ENCODE results near the gene GOLGA6L9.
"Not testable (repeated sequence)": the region's sequence is repeated elsewhere in the genome, so short reads cannot be mapped to it uniquely, and the experiment has no call there.

Gene GOLGA6L9, protein sequence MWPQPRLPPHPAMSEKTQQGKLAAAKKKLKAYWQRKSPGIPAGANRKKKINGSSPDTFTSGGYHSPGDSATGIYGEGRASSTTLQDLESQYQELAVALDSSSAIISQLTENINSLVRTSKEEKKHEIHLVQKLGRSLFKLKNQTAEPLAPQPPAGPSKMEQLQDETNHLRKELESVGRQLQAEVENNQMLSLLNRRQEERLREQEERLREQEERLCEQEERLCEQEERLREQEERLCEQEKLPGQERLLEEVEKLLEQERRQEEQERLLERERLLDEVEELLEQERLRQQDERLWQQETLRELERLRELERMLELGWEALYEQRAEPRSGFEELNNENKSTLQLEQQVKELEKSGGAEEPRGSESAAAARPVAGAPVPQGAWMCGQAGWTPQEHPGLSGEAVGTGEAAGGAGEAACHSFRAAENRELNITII

GRCh38 chr15:82429693-82430092, at the start of gene GOLGA6L9:
Gene GOLGA6L9 (plus strand): TSS chr15:82429816. CDS start chr15:82430080, 264 bp downstream.
- not testable (repeated sequence) for DNase-seq (ENCODE audit: low read depth in 2 of 2)

DNA sequence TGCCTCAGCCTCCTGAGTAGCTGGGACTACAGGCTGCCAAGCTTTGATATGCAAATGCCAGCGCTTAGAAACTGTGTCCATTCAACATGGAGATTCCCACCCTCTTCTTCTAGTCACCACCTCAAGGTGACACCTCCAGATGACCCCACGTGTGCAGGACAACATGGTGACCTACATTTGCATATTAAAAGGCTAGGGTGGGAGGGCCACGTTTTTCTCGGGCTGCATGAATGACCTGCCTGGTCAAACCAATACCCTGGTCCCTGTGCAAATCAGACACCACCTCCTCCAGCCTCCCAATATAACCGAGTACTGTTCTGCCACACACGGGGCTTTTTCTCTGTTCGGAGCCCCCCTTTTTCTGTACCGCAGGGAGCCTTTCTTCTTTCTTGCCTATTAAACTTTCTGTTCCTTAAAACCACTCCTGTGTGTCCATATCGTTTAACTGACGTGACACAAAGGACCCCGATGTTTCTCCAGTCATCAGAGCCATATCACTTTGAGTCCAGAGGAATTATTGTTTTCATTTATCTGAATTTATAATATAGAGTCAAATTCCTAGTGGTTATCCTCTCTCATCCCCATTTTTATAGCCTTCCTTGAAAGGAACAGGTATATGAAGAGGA, 48.2 kb upstream of the GOLGA6L9 start:
- DNase-seq (ENCODE audit: low read depth in 2 of 2): not testable (repeated sequence)

GRCh38 chr15:82387209-82387608, 42.4 kb upstream of the GOLGA6L9 start:
- DNase-seq (ENCODE audit: low read depth in 2 of 2): not testable (repeated sequence)

GRCh38 chr15:82390152-82390551, 39.5 kb upstream of the GOLGA6L9 start:
- DNase-seq (ENCODE audit: low read depth in 2 of 2): not testable (repeated sequence)

- DNase-seq (ENCODE audit: low read depth in 2 of 2): not testable (repeated sequence)
Measured at GRCh38 chr15:82392077-82392476, 37.5 kb upstream of the GOLGA6L9 start.

DNA sequence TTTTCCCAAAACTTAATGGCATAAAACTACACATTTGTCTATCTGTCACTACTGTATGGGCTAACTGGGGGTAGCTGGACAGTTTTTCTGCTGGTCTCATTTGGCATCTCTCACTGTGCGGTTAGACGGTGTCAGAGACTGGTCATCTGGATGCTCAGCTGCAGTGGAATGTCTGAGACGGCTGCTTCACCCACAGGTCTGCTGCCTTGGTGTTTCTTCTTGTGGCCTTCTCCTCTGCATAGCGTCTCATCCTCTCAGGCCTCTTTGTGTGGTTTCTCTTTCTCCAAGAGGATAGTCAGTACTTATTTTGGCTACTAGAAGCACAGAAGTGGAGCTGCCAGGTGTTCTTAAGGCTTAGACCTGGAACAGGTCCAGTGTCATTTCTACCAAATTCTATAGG, 35.9 kb upstream of the GOLGA6L9 start:
- no peak for DNase-seq (ENCODE audit: low read depth in 2 of 2)

DNA sequence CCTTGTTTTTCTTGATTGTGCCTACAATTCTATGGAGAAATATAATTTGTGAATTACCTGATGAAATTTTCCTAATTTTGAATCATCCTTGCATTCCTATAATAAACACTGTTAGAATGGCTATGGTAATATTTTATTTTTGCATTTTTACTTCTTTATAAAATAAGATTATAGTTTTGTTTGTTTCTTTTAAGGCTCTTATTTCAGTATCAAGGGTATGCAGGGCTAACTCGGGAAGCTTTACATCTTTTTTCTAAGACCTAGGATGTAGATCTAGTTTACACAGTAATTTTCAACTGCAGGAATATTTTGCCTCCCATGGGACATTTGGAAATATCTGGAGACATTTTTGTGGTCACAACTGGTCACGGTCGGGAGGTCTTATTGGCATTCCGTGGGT, 33.8 kb upstream of the GOLGA6L9 start:
- not testable (repeated sequence) for DNase-seq (ENCODE audit: low read depth in 2 of 2)

GRCh38 chr15:82397817-82398216, 31.8 kb upstream of the GOLGA6L9 start:
- DNase-seq (ENCODE audit: low read depth in 2 of 2): no peak

DNA sequence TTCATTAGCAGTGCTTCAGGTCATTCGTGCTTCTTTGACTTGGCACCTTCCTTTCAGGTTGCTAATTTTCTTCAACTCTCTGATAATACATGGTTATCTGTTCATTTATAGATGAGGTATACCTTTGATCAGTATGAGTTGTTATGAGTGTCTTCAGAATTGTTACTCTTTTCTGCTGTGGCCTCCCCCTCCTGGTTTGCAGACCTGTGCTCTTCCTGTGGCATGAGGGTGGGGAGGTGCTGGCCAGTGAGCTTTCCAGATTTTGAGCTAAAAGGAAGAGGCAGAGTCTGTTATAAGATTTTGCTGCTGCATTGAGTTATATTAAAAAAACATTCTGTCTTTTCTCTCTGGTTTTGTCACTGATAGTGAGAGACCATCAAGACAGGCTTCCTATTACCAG, 30.8 kb upstream of the GOLGA6L9 start:
- DNase-seq (ENCODE audit: low read depth in 2 of 2): no peak

DNA sequence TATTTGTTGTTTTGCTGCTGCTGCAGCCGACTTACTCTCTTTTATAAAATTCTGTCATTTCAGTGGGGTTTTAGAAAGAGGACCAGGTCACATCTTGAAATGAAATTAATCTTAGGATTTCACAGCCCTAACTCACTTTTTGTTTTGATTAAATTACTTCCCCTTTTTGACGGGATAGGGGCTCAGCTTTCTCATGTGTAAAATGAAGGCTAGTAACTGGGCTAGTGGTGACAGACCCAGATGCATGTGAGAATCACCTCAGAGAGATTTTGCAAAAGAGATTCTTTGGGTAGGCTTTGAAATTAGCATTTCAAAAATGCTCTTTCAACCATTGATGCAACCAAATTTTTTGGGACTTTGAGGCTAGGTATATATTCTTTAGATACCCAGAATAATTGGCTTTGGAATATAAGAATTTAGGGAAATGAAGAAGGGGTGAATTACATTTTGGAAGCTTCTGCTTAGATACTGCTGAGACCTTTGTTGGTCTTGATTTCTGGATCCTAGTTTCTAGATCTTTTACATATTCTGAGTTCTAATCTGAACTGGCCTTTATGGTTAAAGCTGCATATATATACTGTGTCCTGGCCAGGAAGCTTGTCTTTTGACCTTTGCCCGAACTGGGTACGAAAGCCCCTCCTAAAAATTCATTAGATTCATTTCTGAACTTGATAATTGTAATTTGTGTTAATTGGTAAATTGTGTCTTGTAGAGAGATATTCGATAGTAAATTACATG, 30.1 kb upstream of the GOLGA6L9 start:
- not testable (repeated sequence) for DNase-seq (ENCODE audit: low read depth in 2 of 2)

DNA sequence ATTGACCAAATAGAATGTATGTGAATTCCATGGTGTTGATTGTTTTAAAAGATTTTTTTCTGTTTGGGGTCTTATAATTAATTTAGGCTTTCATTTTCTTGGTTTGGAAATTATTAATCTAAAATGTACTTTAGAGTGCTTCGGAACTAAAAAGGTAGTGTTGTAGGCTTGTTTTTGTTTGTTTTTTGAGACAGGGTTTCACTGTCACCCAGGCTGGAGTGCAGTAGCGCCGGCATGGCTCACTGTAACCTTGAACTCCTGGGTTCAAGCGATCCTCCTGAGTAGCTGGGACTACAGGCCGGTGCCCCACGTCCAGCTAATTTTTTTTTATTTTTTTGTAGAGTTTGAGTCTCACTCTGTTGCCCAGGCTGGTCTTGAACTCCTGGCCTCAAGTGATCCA, 27.7 kb upstream of the GOLGA6L9 start:
- not testable (repeated sequence) for DNase-seq (ENCODE audit: low read depth in 2 of 2)

- not testable (repeated sequence) for DNase-seq (ENCODE audit: low read depth in 2 of 2)
Measured at GRCh38 chr15:82402341-82402740, 27.3 kb upstream of the GOLGA6L9 start.

DNA sequence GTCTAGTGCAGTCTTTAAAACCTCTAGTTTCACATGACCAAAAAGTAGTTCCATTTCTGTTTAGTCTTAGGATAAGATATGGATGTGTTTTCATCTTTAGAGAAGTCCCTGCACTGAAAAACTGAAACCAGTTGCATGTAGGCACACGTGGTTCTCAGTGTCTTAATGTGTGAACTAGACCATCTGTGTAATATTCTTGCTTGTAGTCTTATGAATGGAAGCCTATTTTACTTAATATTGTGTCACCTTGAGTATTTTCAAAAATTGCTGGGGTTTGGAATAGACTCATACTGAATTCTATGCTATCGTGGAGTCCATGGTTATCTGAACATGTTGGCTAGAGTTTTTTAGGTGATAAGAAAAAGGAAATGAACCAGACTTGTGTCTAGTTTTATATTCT, 23.4 kb upstream of the GOLGA6L9 start:
- DNase-seq (ENCODE audit: low read depth in 2 of 2): not testable (repeated sequence)

- DNase-seq (ENCODE audit: low read depth in 2 of 2): not testable (repeated sequence)
Measured at GRCh38 chr15:82410306-82410705, 19.3 kb upstream of the GOLGA6L9 start.

DNA sequence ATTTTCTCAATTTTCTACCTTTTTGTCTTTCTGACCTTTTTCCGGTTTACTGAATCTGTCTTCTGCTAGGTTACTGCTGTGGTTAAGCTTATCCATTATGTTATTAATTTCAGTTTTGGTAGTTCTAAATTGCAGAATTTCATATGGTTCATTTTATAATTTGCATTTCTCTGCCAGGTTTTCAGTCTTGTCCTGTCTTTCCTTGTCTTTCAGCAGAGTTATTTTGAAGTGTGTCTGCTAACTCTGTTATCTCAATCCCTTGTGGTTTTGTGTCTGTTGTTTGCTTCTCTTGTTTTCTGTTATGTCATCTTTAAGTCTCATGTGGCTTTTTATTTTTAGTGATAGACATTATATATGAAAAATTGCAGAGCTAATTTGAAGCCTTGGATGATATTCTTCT, 18.0 kb upstream of the GOLGA6L9 start:
- not testable (repeated sequence) for DNase-seq (ENCODE audit: low read depth in 2 of 2)

DNA sequence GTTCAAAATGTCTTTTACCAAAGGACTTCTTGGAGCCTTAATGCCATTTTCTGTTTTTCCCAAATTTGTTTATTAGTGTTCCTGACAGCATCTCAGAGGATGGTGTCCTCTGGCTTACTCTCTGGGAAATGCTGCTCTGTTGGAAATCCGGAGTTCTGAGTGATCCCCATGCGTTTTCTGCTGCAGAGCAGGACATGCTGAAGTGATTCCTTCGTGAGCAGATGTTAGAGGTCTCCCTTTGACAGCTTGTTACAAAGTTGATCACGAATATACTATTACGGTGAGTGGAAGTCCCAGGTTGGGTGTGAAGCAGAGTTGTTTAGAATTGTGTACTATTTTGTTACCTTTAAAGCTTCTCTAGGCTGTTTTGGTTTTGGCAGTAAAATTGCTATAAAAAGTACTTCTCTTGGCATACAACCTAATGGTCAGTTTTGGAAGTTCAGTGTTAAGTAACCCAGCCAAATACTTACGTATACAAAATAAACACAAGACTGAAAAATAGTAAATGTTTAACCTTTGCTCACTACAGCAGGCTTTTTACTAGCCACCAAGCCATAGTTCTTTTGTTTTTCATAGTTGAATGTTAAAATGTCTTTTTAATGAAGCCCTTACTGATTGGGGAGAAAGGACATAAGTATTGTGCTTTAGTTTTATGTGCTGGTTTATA, 15.0 kb upstream of the GOLGA6L9 start:
- not testable (repeated sequence) for DNase-seq (ENCODE audit: low read depth in 2 of 2)

DNA sequence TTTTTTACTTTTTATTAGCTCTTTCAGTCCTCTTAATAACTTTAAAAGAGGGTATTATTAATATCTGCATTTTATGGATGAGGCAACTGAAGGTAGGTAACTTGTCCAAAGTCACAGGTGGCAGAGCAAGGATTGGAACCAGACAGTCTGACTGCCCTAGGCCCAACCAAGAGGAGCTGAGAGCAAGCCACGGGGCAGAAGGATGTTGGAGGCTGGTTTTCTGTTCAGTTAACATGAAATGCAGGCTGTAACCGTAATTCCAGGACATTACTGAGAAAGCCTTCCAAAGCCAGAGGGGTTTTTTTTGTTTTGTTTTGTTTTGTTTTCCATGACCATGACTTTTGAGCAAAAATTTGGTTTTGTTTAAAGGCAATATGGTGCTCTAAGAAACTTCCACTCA, 9.1 kb upstream of the GOLGA6L9 start:
- DNase-seq (ENCODE audit: low read depth in 2 of 2): not testable (repeated sequence)

DNA sequence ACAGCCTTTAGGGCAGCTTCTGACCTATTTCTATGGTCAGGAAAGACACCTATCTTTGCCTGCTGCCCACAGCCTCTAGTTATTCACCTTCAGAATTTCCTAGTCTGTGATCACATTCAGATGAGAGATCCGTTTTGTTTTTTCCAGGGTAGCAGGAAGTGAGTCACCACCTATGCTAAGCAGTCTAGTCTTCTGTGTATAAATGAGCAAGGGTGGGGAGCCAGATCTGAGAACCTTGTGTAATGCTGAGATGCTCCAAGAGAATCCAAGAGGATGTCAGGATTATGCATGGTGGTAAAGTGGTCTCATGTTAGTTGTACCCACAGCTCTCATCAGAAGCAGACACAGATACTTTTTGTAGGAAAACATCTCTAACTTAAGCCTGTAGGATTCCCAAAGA, 8.7 kb upstream of the GOLGA6L9 start:
- not testable (repeated sequence) for DNase-seq (ENCODE audit: low read depth in 2 of 2)

GRCh38 chr15:82427117-82427516, 2.5 kb upstream of the GOLGA6L9 start:
- DNase-seq (ENCODE audit: low read depth in 2 of 2): not testable (repeated sequence)

DNA sequence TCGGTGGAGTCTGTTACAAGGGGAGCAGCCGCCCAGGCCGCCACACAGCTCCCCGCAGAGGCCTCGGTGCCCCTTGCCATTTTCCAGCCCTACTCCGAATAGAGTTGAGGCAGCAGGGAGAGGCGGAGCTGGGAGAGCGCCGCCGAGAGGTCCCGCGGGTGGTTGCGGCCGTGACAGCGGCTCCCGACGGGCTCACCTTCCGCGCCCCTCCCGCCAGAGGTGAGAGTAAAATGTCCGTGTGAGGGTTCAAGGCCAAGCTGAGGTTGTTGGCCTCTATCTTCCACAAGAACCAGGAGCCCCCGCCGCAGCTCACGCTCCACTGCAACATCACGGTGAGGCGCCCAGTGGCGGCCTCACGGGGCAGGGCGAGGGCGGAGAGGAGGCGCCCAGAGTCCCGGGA, 15.8 kb downstream of the GOLGA6L9 start:
- not testable (repeated sequence) for DNase-seq (ENCODE audit: low read depth in 2 of 2)

GRCh38 chr15:82457336-82457735, 27.7 kb downstream of the GOLGA6L9 start:
- DNase-seq (ENCODE audit: low read depth in 2 of 2): not testable (repeated sequence)

DNA sequence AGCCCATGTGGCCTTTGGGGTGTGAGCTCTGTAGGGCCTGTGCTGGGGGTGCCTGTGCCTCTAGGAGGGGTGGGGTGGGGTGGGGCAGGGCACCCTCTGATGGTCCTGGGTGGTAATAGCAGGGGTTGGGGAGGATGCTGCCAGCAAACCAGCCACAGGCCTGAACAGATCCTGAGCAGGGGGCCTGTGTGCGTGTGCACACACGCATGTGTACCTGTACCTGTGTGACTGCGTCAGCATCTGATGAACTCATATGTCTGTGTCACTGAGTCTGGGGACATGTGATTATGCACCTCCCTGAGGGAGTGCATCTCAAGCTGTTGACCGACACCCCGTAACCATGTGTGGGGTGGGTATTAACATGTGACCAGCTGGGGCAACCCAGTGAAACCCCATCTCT, 36.0 kb downstream of the GOLGA6L9 start:
- DNase-seq (ENCODE audit: low read depth in 2 of 2): not testable (repeated sequence)

All from stimulated activated CD8-positive, alpha-beta memory T cell treated with anti-CD3 and anti-CD28 coated beads, Interleukin-7, amount 100 ng/mL, for 1 hour (primary cell).